HG03060 (cell line): ENCODE data around the gene ATRNL1.
"Not testable (repeated sequence)": the region's sequence is repeated elsewhere in the genome, so short reads cannot be mapped to it uniquely, and the experiment has no call there.

ENCODE experiments used
- ATAC-seq: cut with Tn5 transposase; IDR thresholded peaks from one replicate; pipeline ENCODE4 v1.9.1; 2021; ENCODE audit warnings: low read depth, moderate number of reproducible peaks; ENCODE audit not compliant: unreplicated experiment

ATRNL1 gene

DNA sequence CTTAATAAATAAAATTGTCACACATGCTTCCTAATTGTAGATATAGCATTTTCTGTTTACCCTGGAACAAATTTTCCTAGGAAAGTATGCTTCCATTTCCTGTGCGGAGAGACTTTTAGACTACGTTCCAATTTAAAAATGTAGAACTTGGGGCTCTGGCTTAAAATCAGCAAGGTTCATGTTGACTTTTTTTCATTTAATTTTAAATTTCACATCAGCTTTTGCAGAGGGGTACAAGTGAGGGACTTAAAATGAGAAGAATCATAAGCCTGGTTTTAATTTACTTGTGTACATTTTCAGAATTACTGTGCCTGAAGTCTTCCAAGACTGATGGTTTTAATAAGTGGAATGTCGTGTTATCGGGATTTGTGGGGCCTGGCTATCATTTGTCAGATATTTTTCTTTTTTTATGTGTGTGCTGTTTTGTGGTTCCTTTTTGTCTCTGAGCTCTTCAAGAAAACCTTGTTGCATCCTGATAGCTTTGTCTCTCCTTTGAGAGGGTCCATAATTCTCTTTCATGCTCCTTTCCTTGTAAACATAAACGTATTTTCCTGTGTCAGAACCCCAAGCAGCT, 8.8 kb upstream of the ATRNL1 start:
- no peak for ATAC-seq

DNA sequence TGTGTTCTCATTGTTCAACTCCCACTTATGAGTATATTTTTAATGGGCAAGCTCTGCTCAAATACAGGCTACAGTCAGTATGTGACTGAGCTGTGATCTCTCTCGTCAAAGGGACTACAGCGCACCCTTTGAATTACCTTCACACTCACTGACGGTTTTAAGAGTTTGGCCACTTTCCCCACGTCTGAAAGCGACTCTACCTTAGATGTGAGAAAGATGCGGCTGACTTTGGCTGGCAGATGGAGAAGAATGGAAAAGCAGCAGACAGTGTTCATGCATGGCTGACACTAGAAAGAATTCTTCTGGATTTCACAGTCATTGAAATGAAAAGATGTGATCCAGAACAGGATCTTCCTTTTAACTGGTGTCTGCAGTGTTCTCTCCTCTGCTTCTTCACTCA, 2.0 kb upstream of the ATRNL1 start:
- no peak for ATAC-seq

DNA sequence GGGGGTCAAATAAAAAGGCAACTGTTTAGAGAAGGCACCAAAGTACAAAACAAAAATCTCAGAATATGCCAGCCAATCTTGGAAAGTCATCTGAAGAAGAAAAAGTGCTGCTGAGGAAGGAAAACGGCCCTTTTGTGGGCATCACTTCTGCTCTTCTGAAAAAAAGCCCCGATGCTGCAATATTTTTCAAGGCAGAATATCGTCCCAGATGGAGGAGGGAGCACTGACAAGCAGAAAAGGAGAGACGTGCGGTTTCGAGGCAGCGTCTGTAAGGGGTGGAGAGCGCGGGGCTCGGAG, 959 bp upstream of the ATRNL1 start:
- ATAC-seq = no peak

DNA sequence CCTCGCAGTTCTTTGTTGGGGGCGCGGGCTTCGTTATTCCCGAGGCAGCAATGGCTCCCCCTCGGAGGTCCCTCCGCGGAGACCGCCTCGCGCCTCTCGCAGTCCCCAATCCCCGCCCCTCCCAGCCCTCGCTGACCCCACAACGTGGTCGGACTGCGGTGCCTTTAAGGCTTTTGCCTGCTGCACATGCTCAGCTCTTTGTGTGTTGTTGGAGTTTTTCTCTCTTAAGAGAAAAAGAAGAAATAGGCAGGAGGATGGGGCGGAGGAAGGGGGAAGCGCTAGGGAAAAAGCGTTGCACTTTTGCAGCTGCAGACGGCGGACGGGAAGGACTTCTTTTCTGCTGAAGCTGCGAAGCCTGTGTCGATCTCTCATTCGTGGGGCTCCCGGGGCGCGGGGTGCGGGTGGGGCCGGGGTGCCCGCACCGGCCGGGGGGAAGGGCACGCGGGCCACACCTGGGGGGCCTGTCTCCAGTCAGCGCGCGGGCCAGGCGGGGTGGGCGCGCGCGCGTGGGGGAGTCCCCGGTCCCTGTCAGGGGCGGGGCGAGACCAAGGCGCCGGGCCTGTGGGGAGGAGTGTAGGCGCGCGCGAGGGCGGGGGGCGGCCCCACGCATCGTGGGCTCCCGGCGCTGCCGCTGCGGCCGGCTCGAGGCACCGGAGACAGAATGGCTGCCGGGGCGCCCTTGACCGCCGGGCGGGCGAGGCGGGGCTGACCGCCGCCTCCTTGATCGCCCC, 445 bp upstream of the ATRNL1 start:
- no peak for ATAC-seq

DNA sequence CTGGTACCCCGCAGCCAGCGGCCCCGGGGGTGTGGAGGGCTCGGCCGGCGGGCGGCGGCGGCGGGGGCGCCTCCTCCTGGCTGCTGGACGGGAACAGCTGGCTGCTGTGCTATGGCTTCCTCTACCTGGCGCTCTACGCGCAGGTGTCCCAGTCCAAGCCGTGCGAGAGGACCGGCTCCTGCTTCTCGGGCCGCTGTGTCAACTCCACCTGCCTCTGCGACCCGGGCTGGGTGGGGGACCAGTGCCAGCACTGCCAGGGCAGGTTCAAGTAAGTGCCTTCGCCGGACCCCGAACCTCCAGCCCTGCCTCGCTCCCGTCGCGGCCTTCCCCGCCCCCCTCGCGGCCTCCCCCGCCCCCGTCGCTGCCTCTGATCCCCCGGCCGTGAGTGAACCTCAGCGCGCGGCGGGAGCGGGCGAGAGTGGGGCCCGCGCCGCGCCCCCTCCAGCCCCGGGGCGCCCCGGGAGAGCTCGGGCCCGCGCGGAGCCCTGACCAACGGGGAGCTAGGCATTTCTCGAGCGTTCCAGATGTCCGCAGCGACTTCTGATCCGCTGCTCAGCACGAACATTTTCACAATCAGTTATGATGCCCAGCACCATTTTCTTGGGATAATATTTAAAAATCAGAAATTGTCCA, 727 bp downstream of the ATRNL1 start:
- ATAC-seq = no peak

DNA sequence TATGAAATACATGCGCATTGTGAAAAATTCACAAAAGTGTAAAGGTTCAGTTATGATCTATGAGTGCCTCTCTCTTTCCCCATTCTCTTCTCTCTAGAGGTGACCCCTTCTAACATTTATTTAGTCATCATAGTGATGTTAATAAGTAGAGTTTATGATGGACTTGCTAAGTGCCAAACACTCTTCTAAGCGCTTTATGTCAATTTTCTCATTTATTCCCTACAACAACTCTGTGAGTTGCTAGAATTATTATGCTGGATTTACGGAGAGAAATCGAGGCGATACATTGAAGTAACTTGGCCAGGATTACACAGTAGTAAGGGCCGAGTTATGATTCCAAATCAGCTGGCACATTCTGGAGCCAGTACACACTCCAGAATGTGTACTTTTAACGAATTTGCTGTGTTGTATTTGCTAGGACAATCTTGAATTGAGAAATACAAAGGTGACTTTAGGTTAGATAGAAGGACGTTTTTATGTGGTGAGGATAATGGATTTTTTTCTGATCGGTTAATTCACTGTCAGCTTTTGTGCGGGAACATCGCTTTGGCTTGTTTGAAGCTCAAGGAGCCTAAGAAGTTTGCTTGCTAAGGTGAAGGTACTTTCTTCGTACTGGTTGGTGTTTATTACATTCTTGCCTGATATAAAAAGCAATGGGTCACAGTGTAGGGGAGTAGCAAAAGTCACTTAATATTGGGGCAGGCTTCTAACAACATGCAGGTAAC, 1.4 kb downstream of the ATRNL1 start:
- ATAC-seq = no peak

DNA sequence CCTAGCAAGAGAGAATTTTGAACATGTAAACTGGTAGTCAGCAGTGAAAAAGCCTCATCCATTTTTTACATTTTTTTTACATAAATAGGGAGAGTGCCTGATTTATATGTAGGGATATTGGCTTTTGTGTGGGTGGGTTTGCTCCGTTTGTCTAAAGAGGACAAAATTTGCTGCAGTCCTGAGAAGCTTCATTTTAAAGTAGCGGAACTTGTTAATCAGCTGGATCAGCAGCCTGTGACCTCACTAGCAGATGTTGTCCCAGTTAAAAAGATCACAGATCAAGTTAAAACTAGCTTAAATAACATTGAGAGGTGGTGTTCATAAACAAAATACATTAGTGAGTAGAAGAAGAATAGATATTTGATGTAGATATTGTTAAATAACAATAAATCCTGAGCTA, 2.6 kb downstream of the ATRNL1 start:
- ATAC-seq = no peak

DNA sequence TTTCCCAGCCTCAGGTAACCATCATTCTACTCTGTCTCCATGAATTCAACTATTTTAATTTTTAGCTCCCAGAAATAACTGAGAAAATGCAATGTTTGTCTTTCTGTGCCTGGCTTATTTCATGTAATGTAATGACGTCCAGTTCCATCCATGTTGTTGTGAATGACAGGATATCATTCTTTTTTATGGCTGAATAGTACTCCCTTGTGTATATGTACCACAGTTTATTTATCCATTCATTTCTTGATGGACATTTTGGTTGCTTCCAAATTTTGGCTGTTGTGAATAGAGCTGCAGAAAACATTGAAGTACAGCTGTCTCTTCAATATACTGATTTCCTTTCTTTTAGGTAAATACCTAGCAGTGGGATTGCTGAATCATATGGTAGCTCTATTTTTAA, 10.5 kb downstream of the ATRNL1 start:
- no peak for ATAC-seq

DNA sequence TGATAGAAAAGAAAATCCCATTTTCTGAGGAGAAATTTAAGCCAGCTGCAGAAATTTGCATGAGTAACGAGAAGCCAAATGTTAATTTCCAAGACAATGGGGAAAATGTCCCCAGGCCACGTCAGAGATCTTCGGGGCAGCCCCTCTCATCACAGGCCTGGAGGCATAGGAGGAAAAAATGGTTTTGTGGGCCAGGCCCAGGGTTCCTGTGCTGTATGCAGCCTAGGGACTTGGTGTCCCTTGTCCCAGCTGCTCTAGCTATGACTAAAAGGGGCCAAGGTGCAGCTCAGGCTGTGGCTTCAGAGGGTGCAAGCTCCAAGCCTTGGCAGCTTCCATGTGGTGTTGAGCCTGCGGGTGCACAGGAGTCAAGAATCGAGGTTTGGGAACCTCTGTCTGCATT, 12.2 kb downstream of the ATRNL1 start:
- ATAC-seq = not testable (repeated sequence)

DNA sequence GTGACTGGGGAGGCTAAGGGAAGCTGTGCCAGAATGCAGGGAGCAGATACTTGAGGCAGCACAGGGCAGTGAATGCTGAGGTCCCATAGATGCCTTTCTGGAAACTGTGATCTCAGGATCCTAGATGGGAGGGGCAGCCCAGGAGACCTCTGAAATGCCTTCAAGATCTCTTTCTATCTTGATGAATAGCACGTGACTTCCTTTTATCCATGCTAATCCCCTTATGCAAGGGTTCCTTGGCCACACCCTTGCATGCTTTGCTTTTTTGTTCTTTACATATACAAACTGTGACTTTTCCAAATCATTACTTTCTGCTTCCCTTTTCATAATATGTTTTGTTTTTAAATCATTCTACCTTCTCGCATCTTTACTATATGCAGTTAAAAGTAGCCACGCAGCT, 14.7 kb downstream of the ATRNL1 start:
- ATAC-seq = no peak

DNA sequence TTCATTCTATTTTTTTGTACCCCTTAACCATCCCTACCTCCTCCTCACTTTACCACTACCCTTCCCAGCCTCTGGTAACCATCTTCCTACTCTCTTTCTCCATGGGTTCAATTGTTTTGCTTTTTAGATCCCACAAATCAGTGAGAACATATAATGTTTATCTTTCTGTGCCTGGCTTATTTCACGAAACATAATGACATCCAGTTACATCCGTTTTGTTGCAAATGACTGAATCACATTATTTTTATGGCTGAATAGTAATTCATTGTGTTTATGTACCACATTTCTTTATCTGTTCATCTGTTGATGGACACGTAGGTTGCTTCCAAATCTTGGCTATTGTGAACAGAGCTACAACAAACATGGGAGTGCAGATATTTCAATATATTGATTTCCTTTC, 24.1 kb downstream of the ATRNL1 start:
- ATAC-seq = no peak

DNA sequence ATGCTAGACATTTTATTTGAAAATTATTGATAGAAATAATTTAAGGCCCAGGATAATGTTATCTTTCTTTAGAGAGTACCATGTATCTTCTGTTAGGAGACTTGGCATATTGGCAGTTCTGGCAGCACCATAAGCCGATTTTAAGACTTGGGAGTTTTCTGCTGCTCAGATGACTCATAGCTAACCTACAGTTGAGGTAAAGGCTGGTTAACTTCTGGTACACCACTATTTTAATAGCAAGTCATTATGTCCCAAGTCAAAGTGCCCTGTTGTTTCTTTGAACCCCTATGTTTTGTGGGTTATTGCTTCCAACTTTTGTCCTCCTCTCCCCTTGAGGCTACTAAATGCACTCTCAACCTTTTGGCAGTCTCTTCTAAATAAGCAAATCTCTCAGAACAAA, 25.2 kb downstream of the ATRNL1 start:
- ATAC-seq = no peak

DNA sequence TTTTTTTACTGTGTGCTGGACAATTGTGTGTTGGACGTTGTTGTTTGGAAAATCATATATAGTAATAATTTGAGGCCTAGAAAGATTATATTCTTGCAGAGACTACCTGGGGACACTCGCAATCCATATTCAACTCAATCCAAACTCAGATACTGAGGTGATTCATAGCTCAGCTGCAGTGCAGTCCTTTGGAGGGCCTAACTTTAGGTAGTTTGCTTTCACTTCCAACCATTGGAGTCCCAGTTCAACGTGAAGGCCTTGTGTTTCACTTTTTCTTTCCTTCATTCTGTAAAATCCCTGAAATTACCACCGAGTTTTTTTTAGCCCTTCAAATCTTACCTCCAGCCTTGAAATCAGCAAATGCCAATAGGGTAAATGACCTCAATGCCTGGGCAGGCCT, 32.3 kb downstream of the ATRNL1 start:
- no peak for ATAC-seq

DNA sequence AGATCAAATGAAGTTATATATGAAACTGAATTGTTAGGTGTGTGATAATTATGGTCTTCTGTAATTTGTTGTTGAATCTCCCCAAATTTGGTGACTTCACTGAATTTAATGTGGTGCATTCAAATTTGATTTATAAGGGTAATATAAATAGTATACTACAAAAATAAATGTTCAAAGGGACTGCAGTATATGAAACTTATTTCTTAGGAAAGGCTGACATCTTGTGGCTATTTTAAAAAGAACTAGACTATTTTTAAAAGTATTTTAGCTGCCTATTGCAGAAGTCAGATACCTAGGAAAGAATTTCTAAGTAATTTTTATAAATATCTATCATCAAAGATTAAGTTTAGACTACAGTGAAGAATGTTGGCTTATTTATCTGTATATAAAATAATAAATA, 36.6 kb downstream of the ATRNL1 start:
- no peak for ATAC-seq

DNA sequence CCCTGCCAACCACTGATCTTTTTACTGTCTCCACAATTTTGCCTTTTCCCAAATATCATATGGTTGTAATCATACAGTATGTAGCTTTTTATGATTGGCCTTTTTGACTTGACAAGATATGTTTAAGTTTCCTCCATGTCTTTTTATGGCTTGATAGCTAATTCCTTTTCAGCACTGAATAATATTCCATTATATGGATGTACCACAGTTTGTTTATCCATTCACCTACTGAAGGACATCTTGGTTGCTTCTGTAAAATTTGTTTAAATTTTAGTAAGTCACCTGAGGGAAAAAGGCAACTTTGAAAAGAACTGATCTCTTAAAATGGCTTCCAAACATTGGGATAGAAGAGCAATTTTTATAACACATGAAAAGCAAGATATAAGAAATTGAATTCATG, 43.5 kb downstream of the ATRNL1 start:
- no peak for ATAC-seq

DNA sequence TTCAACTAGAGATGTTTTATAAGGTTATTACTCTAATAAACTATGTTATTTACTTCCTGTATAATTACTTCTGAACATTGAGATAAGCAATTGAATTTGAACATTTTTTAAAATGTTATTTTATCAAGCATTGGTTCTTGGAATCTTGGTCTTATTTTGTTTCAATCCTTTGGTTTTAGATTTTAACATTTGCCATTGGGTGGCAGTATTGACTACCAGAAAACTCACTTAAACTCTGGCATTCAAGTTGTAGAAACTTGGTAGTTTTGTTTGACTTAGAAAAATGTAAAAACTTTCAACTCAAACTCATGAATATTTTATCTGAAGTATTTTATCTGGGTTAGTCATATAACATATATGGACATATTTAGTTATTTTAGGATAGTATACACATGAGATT, 48.1 kb downstream of the ATRNL1 start:
- no peak for ATAC-seq

DNA sequence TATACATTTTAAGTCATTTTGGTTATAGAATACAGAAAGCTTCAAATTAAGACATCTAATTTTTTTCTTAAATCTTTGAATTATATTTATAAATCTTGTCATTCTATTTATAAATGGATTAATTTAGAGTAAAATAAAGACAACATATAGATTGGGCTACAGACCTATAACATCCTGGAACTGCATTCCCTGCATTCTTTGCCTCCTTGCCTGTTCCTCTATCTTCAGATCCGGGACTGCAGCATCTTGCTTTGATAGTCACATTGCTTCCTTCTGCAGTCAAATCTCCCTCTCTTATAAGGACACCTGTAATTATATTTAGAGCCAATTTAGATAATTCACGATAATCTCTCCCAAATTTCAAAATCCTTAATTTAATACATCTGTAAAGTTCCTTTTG, 64.2 kb downstream of the ATRNL1 start:
- ATAC-seq = no peak

DNA sequence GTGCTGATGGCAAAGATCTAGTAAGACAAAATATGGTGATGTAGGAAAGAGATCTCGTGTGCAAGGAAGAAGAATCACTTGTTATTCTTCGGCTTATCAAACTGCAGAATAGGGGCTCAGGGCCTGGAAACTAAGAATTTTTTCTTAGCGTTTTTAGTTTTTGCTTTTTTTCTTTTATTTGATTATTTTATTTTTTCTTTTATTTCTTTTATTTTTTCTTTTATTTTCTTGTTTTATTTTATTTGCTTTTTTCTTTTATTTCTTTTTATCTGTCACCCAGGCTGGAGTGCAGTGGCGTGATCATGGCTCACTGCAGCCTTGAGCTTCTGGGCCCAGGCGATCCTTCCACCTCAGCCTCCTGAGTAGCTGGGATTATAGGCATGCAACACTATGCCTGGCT, 70.0 kb downstream of the ATRNL1 start:
- no peak for ATAC-seq

DNA sequence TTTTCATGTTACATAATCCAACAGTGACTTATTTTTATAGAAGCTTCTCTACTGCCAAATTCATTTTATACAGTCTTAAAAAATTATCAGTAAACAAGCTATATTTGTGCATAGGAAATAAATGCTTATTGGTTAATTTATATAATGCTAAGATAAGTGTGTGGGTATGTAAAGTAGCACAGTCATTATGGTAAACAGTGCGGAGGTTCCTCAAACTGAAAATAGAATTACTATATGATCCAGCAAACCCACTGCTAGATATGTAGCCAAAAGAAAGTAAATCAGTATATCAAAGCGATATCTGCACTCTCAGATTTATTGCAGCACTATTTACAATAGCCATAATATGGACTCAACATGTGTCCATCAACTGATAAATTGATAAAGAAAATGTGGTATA, 71.1 kb downstream of the ATRNL1 start:
- no peak for ATAC-seq

DNA sequence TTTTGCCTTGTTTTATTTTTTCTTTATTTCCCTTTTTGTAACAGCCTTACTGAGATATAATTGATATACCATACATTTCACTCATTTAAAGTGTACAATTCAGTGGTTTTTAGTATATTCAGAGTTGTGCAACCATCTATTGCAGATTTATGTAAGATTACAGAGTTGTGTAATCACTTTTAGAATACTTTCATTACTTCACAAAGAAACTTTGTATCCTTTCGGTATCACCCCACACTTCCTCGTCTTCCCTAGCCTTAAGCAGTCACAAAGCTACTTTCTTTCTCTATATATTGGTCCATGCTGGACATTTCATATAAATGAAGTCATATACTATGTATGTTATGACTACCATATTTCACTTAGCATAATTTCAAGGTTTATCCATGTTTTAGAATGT, 74.6 kb downstream of the ATRNL1 start:
- no peak for ATAC-seq

DNA sequence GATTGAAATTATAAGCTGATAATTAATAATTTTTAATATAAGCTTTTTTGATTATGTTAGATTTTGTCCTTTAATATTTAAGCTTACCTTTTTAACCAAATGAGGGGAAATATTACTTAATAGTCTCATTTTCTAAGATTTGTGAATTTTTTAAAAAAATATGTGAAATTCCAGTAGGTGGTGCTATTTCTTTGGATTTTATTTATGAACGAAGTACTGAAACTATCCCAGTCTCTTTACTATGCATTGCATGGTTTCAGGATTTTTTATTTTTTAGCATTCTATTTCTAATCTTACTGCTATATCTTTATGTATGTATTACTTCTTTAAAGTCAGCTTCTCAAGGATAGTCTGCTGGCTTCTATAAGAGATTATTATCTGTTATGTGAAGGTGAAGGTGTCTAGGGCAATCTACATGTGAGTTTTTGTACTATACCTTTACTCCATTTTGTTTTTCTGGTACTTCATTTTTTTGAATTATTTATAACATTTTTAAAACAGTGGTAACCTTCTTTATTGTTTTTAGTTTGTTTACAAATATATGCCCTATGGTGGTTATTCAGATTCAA, 78.3 kb downstream of the ATRNL1 start:
- ATAC-seq = no peak
